ENCODE data around the gene PALM2AKAP2. TPM values are rescaled to one million over a fixed set of nuclear protein-coding genes. Genes with fewer than 3 reads are reported as not detected.

Gene PALM2AKAP2
- total and polyA plus RNA-seq, 10 of the 15 experiments (the other 5 are each of a cell fraction or from before 2014, with no cell fraction given) = 0.01 TPM; not detected in 9

DNA sequence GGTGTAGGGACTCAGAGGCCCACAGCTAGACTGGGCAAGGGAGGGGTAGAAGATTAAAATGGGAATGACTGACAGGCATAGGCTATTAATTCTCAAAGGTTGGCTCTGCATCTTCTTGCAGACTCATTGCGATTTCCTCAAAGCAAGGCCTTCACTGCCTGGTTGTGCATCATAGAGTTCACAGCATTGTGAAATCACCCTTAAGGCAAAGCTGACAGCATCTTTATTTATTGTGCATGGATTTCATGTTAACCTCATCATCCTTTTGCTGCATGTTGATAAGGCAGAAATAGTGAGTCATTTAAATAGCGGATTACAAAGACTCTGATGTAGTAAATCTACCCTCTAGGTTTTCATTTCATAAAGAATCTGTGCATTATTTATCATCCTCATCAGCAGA lies 13.6 kb upstream of the PALM2AKAP2 start (continued):
- TF ChIP-seq, protein P1, sequence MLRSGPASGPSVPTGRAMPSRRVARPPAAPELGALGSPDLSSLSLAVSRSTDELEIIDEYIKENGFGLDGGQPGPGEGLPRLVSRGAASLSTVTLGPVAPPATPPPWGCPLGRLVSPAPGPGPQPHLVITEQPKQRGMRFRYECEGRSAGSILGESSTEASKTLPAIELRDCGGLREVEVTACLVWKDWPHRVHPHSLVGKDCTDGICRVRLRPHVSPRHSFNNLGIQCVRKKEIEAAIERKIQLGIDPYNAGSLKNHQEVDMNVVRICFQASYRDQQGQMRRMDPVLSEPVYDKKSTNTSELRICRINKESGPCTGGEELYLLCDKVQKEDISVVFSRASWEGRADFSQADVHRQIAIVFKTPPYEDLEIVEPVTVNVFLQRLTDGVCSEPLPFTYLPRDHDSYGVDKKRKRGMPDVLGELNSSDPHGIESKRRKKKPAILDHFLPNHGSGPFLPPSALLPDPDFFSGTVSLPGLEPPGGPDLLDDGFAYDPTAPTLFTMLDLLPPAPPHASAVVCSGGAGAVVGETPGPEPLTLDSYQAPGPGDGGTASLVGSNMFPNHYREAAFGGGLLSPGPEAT (IDR thresholded peaks at IDR 0.05; ENCODE audit: low read depth) = no peak

DNA sequence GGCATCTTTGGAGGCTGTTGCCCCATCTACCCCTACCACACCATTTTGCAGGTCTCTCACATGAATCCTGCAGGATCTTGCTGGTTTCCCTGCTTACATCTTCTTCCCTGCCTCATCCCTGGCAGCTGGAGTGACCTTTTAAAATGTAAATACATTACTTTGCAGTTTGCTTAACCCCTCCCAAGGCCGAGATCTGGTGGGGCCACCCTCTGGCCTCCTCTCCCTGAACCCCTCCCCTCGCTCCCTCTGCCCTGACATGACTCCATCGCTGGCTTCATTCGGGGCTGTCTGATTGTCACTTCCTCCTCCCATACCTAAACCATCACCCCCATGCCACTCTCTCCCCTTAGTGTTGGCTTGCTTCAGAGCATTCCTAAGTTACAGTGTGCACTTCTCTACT lies 12.6 kb upstream of the PALM2AKAP2 start:
- TF ChIP-seq ZSCAN29 (IDR thresholded peaks at IDR 0.05) = no peak
- TF ChIP-seq, protein P2, sequence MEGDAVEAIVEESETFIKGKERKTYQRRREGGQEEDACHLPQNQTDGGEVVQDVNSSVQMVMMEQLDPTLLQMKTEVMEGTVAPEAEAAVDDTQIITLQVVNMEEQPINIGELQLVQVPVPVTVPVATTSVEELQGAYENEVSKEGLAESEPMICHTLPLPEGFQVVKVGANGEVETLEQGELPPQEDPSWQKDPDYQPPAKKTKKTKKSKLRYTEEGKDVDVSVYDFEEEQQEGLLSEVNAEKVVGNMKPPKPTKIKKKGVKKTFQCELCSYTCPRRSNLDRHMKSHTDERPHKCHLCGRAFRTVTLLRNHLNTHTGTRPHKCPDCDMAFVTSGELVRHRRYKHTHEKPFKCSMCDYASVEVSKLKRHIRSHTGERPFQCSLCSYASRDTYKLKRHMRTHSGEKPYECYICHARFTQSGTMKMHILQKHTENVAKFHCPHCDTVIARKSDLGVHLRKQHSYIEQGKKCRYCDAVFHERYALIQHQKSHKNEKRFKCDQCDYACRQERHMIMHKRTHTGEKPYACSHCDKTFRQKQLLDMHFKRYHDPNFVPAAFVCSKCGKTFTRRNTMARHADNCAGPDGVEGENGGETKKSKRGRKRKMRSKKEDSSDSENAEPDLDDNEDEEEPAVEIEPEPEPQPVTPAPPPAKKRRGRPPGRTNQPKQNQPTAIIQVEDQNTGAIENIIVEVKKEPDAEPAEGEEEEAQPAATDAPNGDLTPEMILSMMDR (IDR thresholded peaks at IDR 0.05 in 2 of 3, conservative IDR thresholded peaks at IDR 0.05 in 1 of 3; ENCODE audit: control insufficient read depth in 2 of 3, extremely low read depth in 1 of 3, insufficient read depth in 1 of 3, low read depth in 3 of 3, low read length in 3 of 3) = no peak
- TF ChIP-seq CBX3 (IDR thresholded peaks at IDR 0.05; ENCODE audit: borderline replicate concordance, low read depth) = no peak
- TF ChIP-seq SMARCA5 (IDR thresholded peaks at IDR 0.05) = no peak
- TF ChIP-seq POLR2AphosphoS5 (IDR thresholded peaks at IDR 0.05; ENCODE audit: low read length) = no peak
- no peak for TF ChIP-seq SPI1 (IDR thresholded peaks at IDR 0.05; ENCODE audit: borderline replicate concordance, insufficient read depth, low read depth, low read length)
- no peak for TF ChIP-seq SMAD1 (IDR thresholded peaks at IDR 0.05; ENCODE audit: low read depth, partially characterized antibody)
- WGBS (ENCODE audit: insufficient coverage, insufficient replicate concordance, low lambda C conversion rate, missing lambda C conversion rate) = 20% methylated on average over 4 of the region's 4 CpGs
- FAIRE-seq (no peak), ATAC-seq (no peak), DNase-seq (ENCODE audit: low read depth, low spot score) (no peak)
- no peaks in the 10 kb centered on the region for H3K9me3 ChIP-seq (replicated peaks; ENCODE audit: control insufficient read depth, insufficient read depth, low read length)
- H3K4me2 ChIP-seq (ENCODE audit: control insufficient read depth, insufficient read depth) = no peak overlapping the region
- ChIA-PET POLR2A (no interaction called here), SMC1A (ENCODE audit: uncharacterized antibody, unreplicated experiment) (no interaction called here), CTCF (no interaction called here), RAD21 (ENCODE audit: unreplicated experiment) (no interaction called here)
- H3K79me2 ChIP-seq (ENCODE audit: control insufficient read depth, insufficient read depth, low read length) = no peaks in the 10 kb centered on the region
- in situ Hi-C loops (cut with MboI) = no loop called here
- BruUV-seq (replicated peaks) = no TSS peak
- H3K4me3 ChIP-seq = no peak overlapping the region
- no peak overlapping the region for H3K27ac ChIP-seq (ENCODE audit: control insufficient read depth, insufficient read depth)
- no peaks in the 10 kb centered on the region for H3K36me3 ChIP-seq (ENCODE audit: control insufficient read depth in 2 of 2, insufficient read depth in 2 of 2, low read length in 1 of 2)
- intact Hi-C loops (cut with micrococcal nuclease; ENCODE audit: unreplicated experiment) = no loop called here
- no peaks in the 10 kb centered on the region for H4K20me1 ChIP-seq (ENCODE audit: control insufficient read depth, insufficient read depth)
- no peaks in the 10 kb centered on the region for H3K4me1 ChIP-seq (ENCODE audit: control insufficient read depth, insufficient read depth, low read length)
- no peak overlapping the region for H3K9ac ChIP-seq (ENCODE audit: control insufficient read depth, insufficient read depth, low read length)
- H3K27me3 ChIP-seq (replicated peaks in 1 of 2; ENCODE audit: control insufficient read depth in 2 of 2, insufficient read depth in 2 of 2, low read length in 1 of 2) = peaks cover 0 to 6% of the 10 kb centered on the region in 2 experiments; a peak in 3 of 4 replicates
- no peak overlapping the region for H2AFZ ChIP-seq (ENCODE audit: control insufficient read depth, low read depth, low read length)
